HL-60 (cell line): ENCODE data around the gene FH.

Experiments
- CTCF ChIP-seq: IDR thresholded peaks from one replicate; pipeline ENCODE4 v1.5.1; 2011; ENCODE audit warnings: low read length, control low read depth, inconsistent platforms; ENCODE audit not compliant: insufficient read depth
- GABPA ChIP-seq: IDR thresholded peaks from 2 replicates; pipeline ENCODE4 v1.6.1; 2012; ENCODE audit warnings: low read depth
- POLR2AphosphoS5 ChIP-seq: IDR thresholded peaks from 2 replicates; pipeline ENCODE4 v1.6.1; 2012; ENCODE audit warnings: low read depth
- REST ChIP-seq: IDR thresholded peaks from 2 replicates; pipeline ENCODE4 v1.6.1; 2012; ENCODE audit warnings: low read depth; ENCODE audit not compliant: insufficient replicate concordance

- no peak for TF ChIP-seq CTCF
- no peak for TF ChIP-seq POLR2AphosphoS5
- no peak for TF ChIP-seq REST
- no peak for TF ChIP-seq GABPA
These were observed 43.9 kb downstream of the FH start for GRCh38 chr1:241475671-241476070.
